Liver (tissue), 9 donors: ENCODE results near the gene TPD52L1. TPM values are rescaled to one million over a fixed set of nuclear protein-coding genes. Genes with fewer than 3 reads are reported as not detected.

Source experiments
- DNase-seq: peaks from one replicate; pipeline ENCODE4 v3.0.0-alpha.2; 2017; ENCODE audit warnings: low spot score
- H3K27ac ChIP-seq, 2 donors: one replicate each; pipeline ENCODE4 v1.7.0; 2013; ENCODE audit warnings: inconsistent platforms in 2 of 2, low read length in 2 of 2, control low read depth in 1 of 2, low read depth in 1 of 2, mild to moderate bottlenecking in 1 of 2
- H3K27me3 ChIP-seq, 4 donors: one replicate each; pipeline versions ENCODE4 v1.6.1 to v1.7.0; 2013; ENCODE audit warnings: low read length in 3 of 4, inconsistent platforms in 1 of 4, mild to moderate bottlenecking in 1 of 4, moderate library complexity in 1 of 4; ENCODE audit not compliant: control insufficient read depth in 4 of 4, insufficient read depth in 4 of 4
- H3K36me3 ChIP-seq, 4 donors: one replicate each; pipeline versions ENCODE4 v1.6.1 to v1.7.0; 2013; ENCODE audit warnings: low read length in 3 of 4, mild to moderate bottlenecking in 3 of 4, low read depth in 1 of 4, moderate library complexity in 1 of 4; ENCODE audit not compliant: control insufficient read depth in 4 of 4, insufficient read depth in 3 of 4
- H3K4me1 ChIP-seq, 4 donors: one replicate each; pipeline versions ENCODE4 v1.6.1 to v1.7.0; 2013; ENCODE audit warnings: low read length in 3 of 4, mild to moderate bottlenecking in 3 of 4, moderate library complexity in 1 of 4; ENCODE audit not compliant: control insufficient read depth in 4 of 4, insufficient read depth in 4 of 4
- H3K4me3 ChIP-seq, 3 donors: one replicate each; pipeline versions ENCODE4 v1.6.1 to v1.7.0; 2013; ENCODE audit warnings: low read length in 3 of 3, control low read depth in 1 of 3, low read depth in 1 of 3, mild to moderate bottlenecking in 1 of 3
- H3K9ac ChIP-seq, 2 donors: one replicate each; pipeline ENCODE4 v1.7.0; 2013; ENCODE audit warnings: low read length in 2 of 2, mild to moderate bottlenecking in 2 of 2, moderate library complexity in 2 of 2, control low read depth in 1 of 2, low read depth in 1 of 2
- H3K9me3 ChIP-seq, 4 donors: one replicate each; pipeline versions ENCODE4 v1.6.1 to v1.7.0; 2013; ENCODE audit warnings: low read length in 3 of 4; ENCODE audit not compliant: control insufficient read depth in 4 of 4
- CTCF ChIP-seq: fragments of 150-350 bp; IDR thresholded peaks from 2 replicates; pipeline ENCODE4 v1.5.1; 2017; ENCODE audit warnings: improper control_type of control experiment, low read depth, low read length; ENCODE audit not compliant: missing input control
- EGR1 ChIP-seq, 2 donors: IDR thresholded peaks; 2 replicates each; pipeline ENCODE4 v1.6.1; 2016 to 2018; ENCODE audit warnings: antibody characterized with exemption in 2 of 2, low read depth in 2 of 2
- FOXA1 ChIP-seq: IDR thresholded peaks from 2 replicates; pipeline ENCODE4 v1.6.1; 2016; ENCODE audit warnings: antibody characterized with exemption
- FOXA2 ChIP-seq: IDR thresholded peaks from 2 replicates; pipeline ENCODE4 v1.6.1; 2016; ENCODE audit warnings: antibody characterized with exemption
- GABPA ChIP-seq, 2 donors: IDR thresholded peaks in 1 of 2; conservative IDR thresholded peaks in 1 of 2; 2 replicates each; pipeline ENCODE4 v1.6.1; 2016; ENCODE audit warnings: antibody characterized with exemption in 2 of 2, mild to moderate bottlenecking in 1 of 2, moderate library complexity in 1 of 2
- HNF4A ChIP-seq, 2 donors: conservative IDR thresholded peaks; 2 replicates each; pipeline ENCODE4 v1.6.1; 2016; ENCODE audit warnings: antibody characterized with exemption in 2 of 2, mild to moderate bottlenecking in 2 of 2
- JUND ChIP-seq, 2 donors: IDR thresholded peaks; 2 replicates each; pipeline ENCODE4 v1.6.1; 2016; ENCODE audit warnings: antibody characterized with exemption in 2 of 2
- MAX ChIP-seq: IDR thresholded peaks from 2 replicates; pipeline ENCODE4 v1.6.1; 2016; ENCODE audit warnings: antibody characterized with exemption
- RAD21 ChIP-seq, 2 donors: IDR thresholded peaks; 2 replicates each; pipeline ENCODE4 v1.6.1; 2016; ENCODE audit warnings: antibody characterized with exemption in 2 of 2, mild to moderate bottlenecking in 2 of 2
- RXRA ChIP-seq, 2 donors: IDR thresholded peaks; 2 replicates each; pipeline ENCODE4 v1.6.1; 2017 to 2018; ENCODE audit warnings: antibody characterized with exemption in 2 of 2, mild to moderate bottlenecking in 1 of 2
- YY1 ChIP-seq: IDR thresholded peaks from 2 replicates; pipeline ENCODE4 v1.6.1; 2016; ENCODE audit warnings: antibody characterized with exemption, mild to moderate bottlenecking
- WGBS: extraction: QIAGEN DNeasy Blood & Tissue Kit; methylation state at CpG from one replicate; pipeline ENCODE4 v1.1.7; 2013; 5-methylcytosine and 5-hydroxymethylcytosine counted together
- polyA plus RNA-seq, 2 donors: library from polyadenylated mRNA; stranded (reverse) in 1 of 2; unstranded in 1 of 2; fragments of 200-250 nt in 1 of 2; fragments of >200 nt in 1 of 2; fragmentation: Nextera tagmentation in 1 of 2; extraction: Ambion mirVana in 1 of 2; gene quantifications; one replicate each; pipeline versions ENCODE4 v1.2.1 to v1.2.3, GENCODE V29; 2013 to 2015
- total RNA-seq, 2 donors: library from RNA; depleted of rRNA; stranded (reverse); fragments of >200 nt; gene quantifications; one replicate each; pipeline ENCODE4 v1.2.3, GENCODE V29; 2014
- TF ChIP-seq, protein P1 (sequence below): IDR thresholded peaks from 2 replicates; pipeline ENCODE4 v1.6.1; 2016; ENCODE audit warnings: antibody characterized with exemption
- TF ChIP-seq, protein P2 (sequence below): IDR thresholded peaks from 2 replicates; pipeline ENCODE4 v1.6.1; 2016; ENCODE audit warnings: antibody characterized with exemption, mild to moderate bottlenecking
- donor health status: healthy.
- donor health status: healthy.
- donor health status: healthy.
- donor health status: healthy.
- donor health status: healthy.

Gene TPD52L1
- total and polyA plus RNA-seq, 4 donors = 8.9 to 66.4 (median 56.6) TPM

DNA sequence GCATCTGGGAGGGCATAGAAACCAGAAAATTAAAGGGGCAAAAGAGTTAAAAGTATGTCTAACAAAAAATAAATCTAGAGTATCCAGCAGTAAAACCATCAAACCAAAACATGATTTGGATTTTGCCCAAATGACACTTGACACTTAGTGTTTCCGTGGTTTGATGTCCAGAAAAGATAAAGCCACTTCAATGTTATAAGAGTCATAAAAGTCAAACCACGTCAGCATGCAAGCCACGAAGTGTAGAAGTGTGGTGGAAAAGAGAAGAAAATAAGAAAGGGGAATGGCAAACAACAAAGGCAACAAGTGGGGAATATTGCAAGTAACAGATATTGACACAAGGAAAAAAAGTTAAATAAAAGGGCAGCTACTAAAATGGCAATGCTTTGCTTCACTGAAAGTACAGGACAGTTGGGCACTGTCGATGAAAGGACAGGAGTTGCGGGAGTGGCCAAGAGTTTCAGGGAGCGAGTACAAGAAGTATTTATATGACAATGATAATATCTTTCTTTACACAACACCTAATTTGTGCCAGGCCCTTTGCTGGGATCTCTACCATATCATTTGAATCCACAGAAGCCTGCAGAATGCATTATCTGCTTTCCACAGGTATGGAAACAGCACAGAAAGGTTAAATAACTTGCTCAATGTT is 154.5 kb downstream of the TPD52L1 start (continued):
- TF ChIP-seq JUND (IDR thresholded peaks at IDR 0.05) = no peak
- TF ChIP-seq, protein P1, sequence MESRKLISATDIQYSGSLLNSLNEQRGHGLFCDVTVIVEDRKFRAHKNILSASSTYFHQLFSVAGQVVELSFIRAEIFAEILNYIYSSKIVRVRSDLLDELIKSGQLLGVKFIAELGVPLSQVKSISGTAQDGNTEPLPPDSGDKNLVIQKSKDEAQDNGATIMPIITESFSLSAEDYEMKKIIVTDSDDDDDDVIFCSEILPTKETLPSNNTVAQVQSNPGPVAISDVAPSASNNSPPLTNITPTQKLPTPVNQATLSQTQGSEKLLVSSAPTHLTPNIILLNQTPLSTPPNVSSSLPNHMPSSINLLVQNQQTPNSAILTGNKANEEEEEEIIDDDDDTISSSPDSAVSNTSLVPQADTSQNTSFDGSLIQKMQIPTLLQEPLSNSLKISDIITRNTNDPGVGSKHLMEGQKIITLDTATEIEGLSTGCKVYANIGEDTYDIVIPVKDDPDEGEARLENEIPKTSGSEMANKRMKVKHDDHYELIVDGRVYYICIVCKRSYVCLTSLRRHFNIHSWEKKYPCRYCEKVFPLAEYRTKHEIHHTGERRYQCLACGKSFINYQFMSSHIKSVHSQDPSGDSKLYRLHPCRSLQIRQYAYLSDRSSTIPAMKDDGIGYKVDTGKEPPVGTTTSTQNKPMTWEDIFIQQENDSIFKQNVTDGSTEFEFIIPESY = no peak
- TF ChIP-seq RAD21 (IDR thresholded peaks at IDR 0.05) = no peak
- no peak for TF ChIP-seq GABPA (IDR thresholded peaks at IDR 0.05 in 1 of 2, conservative IDR thresholded peaks at IDR 0.05 in 1 of 2)

GRCh38 chr6:125310994-125311649 is 157.5 kb downstream of the TPD52L1 start:
- H3K4me1 ChIP-seq = peaks cover 0 to 22% (median 16%) of the 10 kb centered on the region in 4 donors
- H3K36me3 ChIP-seq = no peaks in the 10 kb centered on the region
- WGBS = 51% methylated on average over 7 of the region's 7 CpGs
- H3K27ac ChIP-seq = no peak overlapping the region
- no peak for DNase-seq
- no peak overlapping the region for H3K9ac ChIP-seq
- TF ChIP-seq CTCF (peak; percentile 88), FOXA2 (no peak), YY1 (no peak), JUND (IDR thresholded peaks at IDR 0.05) (no peak), FOXA1 (no peak), RAD21 (IDR thresholded peaks at IDR 0.05) (peak; percentile 94 to 96), RXRA (IDR thresholded peaks at IDR 0.05) (peak; percentile 18 to 53), GABPA (IDR thresholded peaks at IDR 0.05 in 1 of 2, conservative IDR thresholded peaks at IDR 0.05 in 1 of 2) (no peak)
- TF ChIP-seq, protein P2, sequence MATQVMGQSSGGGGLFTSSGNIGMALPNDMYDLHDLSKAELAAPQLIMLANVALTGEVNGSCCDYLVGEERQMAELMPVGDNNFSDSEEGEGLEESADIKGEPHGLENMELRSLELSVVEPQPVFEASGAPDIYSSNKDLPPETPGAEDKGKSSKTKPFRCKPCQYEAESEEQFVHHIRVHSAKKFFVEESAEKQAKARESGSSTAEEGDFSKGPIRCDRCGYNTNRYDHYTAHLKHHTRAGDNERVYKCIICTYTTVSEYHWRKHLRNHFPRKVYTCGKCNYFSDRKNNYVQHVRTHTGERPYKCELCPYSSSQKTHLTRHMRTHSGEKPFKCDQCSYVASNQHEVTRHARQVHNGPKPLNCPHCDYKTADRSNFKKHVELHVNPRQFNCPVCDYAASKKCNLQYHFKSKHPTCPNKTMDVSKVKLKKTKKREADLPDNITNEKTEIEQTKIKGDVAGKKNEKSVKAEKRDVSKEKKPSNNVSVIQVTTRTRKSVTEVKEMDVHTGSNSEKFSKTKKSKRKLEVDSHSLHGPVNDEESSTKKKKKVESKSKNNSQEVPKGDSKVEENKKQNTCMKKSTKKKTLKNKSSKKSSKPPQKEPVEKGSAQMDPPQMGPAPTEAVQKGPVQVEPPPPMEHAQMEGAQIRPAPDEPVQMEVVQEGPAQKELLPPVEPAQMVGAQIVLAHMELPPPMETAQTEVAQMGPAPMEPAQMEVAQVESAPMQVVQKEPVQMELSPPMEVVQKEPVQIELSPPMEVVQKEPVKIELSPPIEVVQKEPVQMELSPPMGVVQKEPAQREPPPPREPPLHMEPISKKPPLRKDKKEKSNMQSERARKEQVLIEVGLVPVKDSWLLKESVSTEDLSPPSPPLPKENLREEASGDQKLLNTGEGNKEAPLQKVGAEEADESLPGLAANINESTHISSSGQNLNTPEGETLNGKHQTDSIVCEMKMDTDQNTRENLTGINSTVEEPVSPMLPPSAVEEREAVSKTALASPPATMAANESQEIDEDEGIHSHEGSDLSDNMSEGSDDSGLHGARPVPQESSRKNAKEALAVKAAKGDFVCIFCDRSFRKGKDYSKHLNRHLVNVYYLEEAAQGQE = no peak
- no peaks in the 10 kb centered on the region for H3K9me3 ChIP-seq
- no peaks in the 10 kb centered on the region for H3K27me3 ChIP-seq
- H3K4me3 ChIP-seq = no peak overlapping the region

- Histone ChIP-seq H3K9me3 (no peaks in the 10 kb centered on the region), H3K36me3 (no peaks in the 10 kb centered on the region), H3K27ac (peak overlapping the region; percentile 40 to 64), H3K27me3 (no peaks in the 10 kb centered on the region), H3K9ac (no peak overlapping the region), H3K4me3 (no peak overlapping the region), H3K4me1 (peaks cover 0 to 22% (median 16%) of the 10 kb centered on the region in 4 donors)
- WGBS = 34% methylated on average over 2 of the region's 2 CpGs
- DNase-seq = no peak
- peak; percentile 82 for TF ChIP-seq YY1
- TF ChIP-seq MAX = peak; percentile 51
- no peak for TF ChIP-seq CTCF
- peak; percentile 74 for TF ChIP-seq FOXA1
- TF ChIP-seq, protein P2 = peak; percentile 66
- peak; percentile 75 to 84 for TF ChIP-seq HNF4A (conservative IDR thresholded peaks at IDR 0.05)
- peak in 1 of 2 donors; percentile 53 for TF ChIP-seq EGR1 (IDR thresholded peaks at IDR 0.05; ENCODE audit: low read depth in 2 of 2)
- peak; percentile 71 for TF ChIP-seq FOXA2
Measured at GRCh38 chr6:125312478-125312877, 158.9 kb downstream of the TPD52L1 start.
